HG02870 (cell line): ENCODE results near the gene UIMC1.
"Not testable (repeated sequence)": the region's sequence is repeated elsewhere in the genome, so short reads cannot be mapped to it uniquely, and the experiment has no call there.

Experiments
- ATAC-seq: cut with Tn5 transposase; IDR thresholded peaks from one replicate; pipeline ENCODE4 v1.9.1; 2021; ENCODE audit warnings: mild to moderate bottlenecking, moderate library complexity; ENCODE audit not compliant: unreplicated experiment

UIMC1 gene

GRCh38 chr5:177006265-177006972 is at the start of gene UIMC1:
Gene UIMC1, minus strand, starts transcription at chr5:177006779. Its CDS starts 24,164 bp downstream, at chr5:176982615.
- ATAC-seq = peak; percentile 63

- no peak for ATAC-seq
Observed at GRCh38 chr5:177049285-177049684, 42.7 kb upstream of the UIMC1 start.

- ATAC-seq = not testable (repeated sequence)
Observed at GRCh38 chr5:177048531-177048930, 42.0 kb upstream of the UIMC1 start.

- no peak for ATAC-seq
Observed at GRCh38 chr5:177045631-177046030, 39.1 kb upstream of the UIMC1 start.

- no peak for ATAC-seq
Observed at GRCh38 chr5:177044641-177045040, 38.1 kb upstream of the UIMC1 start.

- no peak for ATAC-seq
Observed at GRCh38 chr5:177043958-177044357, 37.4 kb upstream of the UIMC1 start.

- ATAC-seq = no peak
Observed at GRCh38 chr5:177043114-177043513, 36.5 kb upstream of the UIMC1 start.

GRCh38 chr5:177041936-177042335 is 35.4 kb upstream of the UIMC1 start:
- ATAC-seq = no peak

GRCh38 chr5:177040814-177041420 is 34.3 kb upstream of the UIMC1 start:
- no peak for ATAC-seq

GRCh38 chr5:177036921-177037320 is 30.3 kb upstream of the UIMC1 start:
- no peak for ATAC-seq

- ATAC-seq = no peak
Observed at GRCh38 chr5:177036443-177036842, 29.9 kb upstream of the UIMC1 start.

GRCh38 chr5:177035976-177036375 is 29.4 kb upstream of the UIMC1 start:
- no peak for ATAC-seq

- ATAC-seq = no peak
Observed at GRCh38 chr5:177029498-177029897, 22.9 kb upstream of the UIMC1 start.

- no peak for ATAC-seq
Observed at GRCh38 chr5:177027665-177028064, 21.1 kb upstream of the UIMC1 start.

- ATAC-seq = no peak
Observed at GRCh38 chr5:177025101-177025601, 18.6 kb upstream of the UIMC1 start.

GRCh38 chr5:177024559-177024958 is 18.0 kb upstream of the UIMC1 start:
- ATAC-seq = no peak

GRCh38 chr5:177023303-177023664 is 16.7 kb upstream of the UIMC1 start:
- no peak for ATAC-seq

- ATAC-seq = peak; percentile 75
Observed at GRCh38 chr5:177022386-177023302, 16.1 kb upstream of the UIMC1 start, which contains the start of gene ZNF346. Gene ZNF346, plus strand, starts transcription at chr5:177022696. Its CDS starts 43 bp downstream, at chr5:177022739.

- no peak for ATAC-seq
Observed at GRCh38 chr5:177020033-177020432, 13.5 kb upstream of the UIMC1 start.

GRCh38 chr5:177018341-177018740 is 11.8 kb upstream of the UIMC1 start:
- ATAC-seq = no peak

- no peak for ATAC-seq
Observed at GRCh38 chr5:177015156-177015555, 8.6 kb upstream of the UIMC1 start.
